Hindlimb muscle (tissue), 1 donor: Measurements from ENCODE around the gene LRRC51. TPM values are rescaled to one million over a fixed set of nuclear protein-coding genes. Genes with fewer than 3 reads are reported as not detected.
"Not testable (repeated sequence)": the region's sequence is repeated elsewhere in the genome, so short reads cannot be mapped to it uniquely, and the experiment has no call there.

Source experiments
- DNase-seq: peaks from one replicate; pipeline ENCODE4 v3.0.0-alpha.2; 2013
- polyA plus RNA-seq: library from polyadenylated mRNA; unstranded; fragments of 120-200 nt; gene quantifications from one replicate; pipeline ENCODE4 v1.2.1, GENCODE V29; 2013; ENCODE audit not compliant: insufficient read length

Gene LRRC51
- polyA plus RNA-seq, 1 donor, result 8.8 TPM

DNA sequence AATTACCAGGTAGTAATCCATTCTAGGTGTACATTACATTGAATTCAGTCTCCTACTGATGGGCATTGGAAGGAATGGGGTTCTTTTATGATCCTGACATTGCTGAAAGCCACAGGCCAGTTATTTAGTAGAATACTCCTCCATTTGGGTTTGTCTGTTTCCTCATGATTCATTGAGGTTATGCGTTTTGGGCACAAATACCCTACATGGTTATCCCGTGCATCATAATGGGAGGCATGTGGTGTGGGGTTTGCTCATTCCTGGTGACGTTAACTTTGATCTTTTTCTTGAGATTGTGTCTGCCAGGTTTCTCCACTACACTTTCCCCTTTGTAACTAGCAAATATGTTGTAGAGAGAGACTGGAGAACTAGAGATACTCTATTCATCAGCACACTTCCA lies 60.4 kb downstream of the LRRC51 start:
- no peak for DNase-seq

GRCh38 chr11:72142086-72142485 lies 61.4 kb downstream of the LRRC51 start:
- not testable (repeated sequence) for DNase-seq

GRCh38 chr11:72142543-72142942 lies 61.9 kb downstream of the LRRC51 start:
- not testable (repeated sequence) for DNase-seq

GRCh38 chr11:72144807-72145565 lies 64.3 kb downstream of the LRRC51 start:
- no peak for DNase-seq

Other genes with a start within 250 kb of the LRRC51 start
- gene DEFB108B, start 247.7 kb upstream of the LRRC51 start, polyA plus RNA-seq, result not detected
- not detected for gene DEFB131B, start 202.4 kb upstream of the LRRC51 start, polyA plus RNA-seq
- 4.1 TPM for gene XNDC1N, start 152.3 kb upstream of the LRRC51 start, polyA plus RNA-seq
- gene RNF121, start 151.8 kb upstream of the LRRC51 start, polyA plus RNA-seq, result 22.8 TPM
- gene IL18BP, start 81.9 kb upstream of the LRRC51 start, polyA plus RNA-seq, result 7.4 TPM
- 215 TPM for gene NUMA1, start 308 bp upstream of the LRRC51 start, polyA plus RNA-seq
- gene LAMTOR1, start 22.4 kb downstream of the LRRC51 start, polyA plus RNA-seq, result 83.8 TPM
- not detected for gene TOMT, start 25.1 kb downstream of the LRRC51 start, polyA plus RNA-seq
- gene ANAPC15, start 31.8 kb downstream of the LRRC51 start, polyA plus RNA-seq, result 32.5 TPM
- 0.61 TPM for gene FOLR3, start 54.9 kb downstream of the LRRC51 start, polyA plus RNA-seq
- 19.0 TPM for gene FOLR1, start 111.3 kb downstream of the LRRC51 start, polyA plus RNA-seq
- 31.4 TPM for gene FOLR2, start 135.9 kb downstream of the LRRC51 start, polyA plus RNA-seq
- gene INPPL1, start 143.9 kb downstream of the LRRC51 start, polyA plus RNA-seq, result 233 TPM
- gene PHOX2A, start 163.3 kb downstream of the LRRC51 start, polyA plus RNA-seq, result 0.21 TPM